Ectodermal cell (in vitro differentiated cells): Measurements from ENCODE around the gene TRIO.

Experiments used
- H3K27ac ChIP-seq: 2 replicates; pipeline ENCODE4 v1.7.0; 2013; ENCODE audit warnings: mild to moderate bottlenecking, low read depth, low read length; ENCODE audit not compliant: insufficient read depth, poor library complexity, severe bottlenecking
- H3K27me3 ChIP-seq: 2 replicates; pipeline ENCODE4 v1.7.0; 2013; ENCODE audit warnings: mild to moderate bottlenecking, low read length; ENCODE audit not compliant: insufficient read depth, control insufficient read depth, poor library complexity, severe bottlenecking
- H3K36me3 ChIP-seq: one replicate; pipeline ENCODE4 v1.7.0; 2013; ENCODE audit warnings: low read length; ENCODE audit not compliant: control insufficient read depth, insufficient read depth
- H3K4me1 ChIP-seq: one replicate; pipeline ENCODE4 v1.7.0; 2013; ENCODE audit warnings: low read length; ENCODE audit not compliant: control insufficient read depth, insufficient read depth
- H3K4me3 ChIP-seq: 2 replicates; pipeline ENCODE4 v1.7.0; 2013; ENCODE audit warnings: low read depth, low read length, control low read depth; ENCODE audit not compliant: insufficient read depth
- H3K9me3 ChIP-seq: 2 replicates; pipeline ENCODE4 v1.7.0; 2013; ENCODE audit warnings: mild to moderate bottlenecking, low read length, moderate library complexity; ENCODE audit not compliant: control insufficient read depth
- WGBS, 2 experiments: methylation state at CpG; one replicate each; pipeline ENCODE4 v1.1.7; 2013; ENCODE audit warnings: missing lambda C conversion rate in 2 of 2; 5-methylcytosine and 5-hydroxymethylcytosine counted together

TRIO gene

DNA sequence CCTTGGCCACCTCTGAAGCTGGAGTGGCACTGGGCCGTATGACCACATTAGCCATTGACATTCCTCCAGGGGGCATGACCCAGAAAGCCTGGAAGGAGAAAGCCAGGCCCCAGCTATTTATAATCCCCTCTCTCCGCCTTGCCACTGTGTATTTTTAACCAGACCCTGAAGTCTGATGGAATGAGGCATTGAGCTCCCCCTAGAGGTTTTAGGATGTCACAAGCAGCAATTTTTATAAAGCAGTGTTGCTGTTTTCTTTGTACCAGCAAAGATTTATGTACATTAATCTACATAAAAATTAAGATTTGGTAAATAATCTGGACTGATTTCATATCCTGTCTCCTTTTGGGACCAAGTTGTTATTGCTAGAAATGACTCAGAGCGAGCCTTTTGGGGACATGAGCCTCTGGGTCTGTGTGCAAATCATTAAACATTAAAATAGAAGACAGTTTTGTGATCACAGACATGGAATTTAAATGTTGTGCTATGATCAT, 127.1 kb downstream of the TRIO start:
- Histone ChIP-seq H3K36me3 (no peaks in the 10 kb centered on the region), H3K27ac (no peak overlapping the region), H3K4me3 (no peak overlapping the region), H3K4me1 (peaks cover 19% of the 10 kb centered on the region), H3K9me3 (no peaks in the 10 kb centered on the region), H3K27me3 (no peaks in the 10 kb centered on the region)
- WGBS, 2 experiments: 42 to 44% methylated on average over 3 of the region's 3 CpGs

DNA sequence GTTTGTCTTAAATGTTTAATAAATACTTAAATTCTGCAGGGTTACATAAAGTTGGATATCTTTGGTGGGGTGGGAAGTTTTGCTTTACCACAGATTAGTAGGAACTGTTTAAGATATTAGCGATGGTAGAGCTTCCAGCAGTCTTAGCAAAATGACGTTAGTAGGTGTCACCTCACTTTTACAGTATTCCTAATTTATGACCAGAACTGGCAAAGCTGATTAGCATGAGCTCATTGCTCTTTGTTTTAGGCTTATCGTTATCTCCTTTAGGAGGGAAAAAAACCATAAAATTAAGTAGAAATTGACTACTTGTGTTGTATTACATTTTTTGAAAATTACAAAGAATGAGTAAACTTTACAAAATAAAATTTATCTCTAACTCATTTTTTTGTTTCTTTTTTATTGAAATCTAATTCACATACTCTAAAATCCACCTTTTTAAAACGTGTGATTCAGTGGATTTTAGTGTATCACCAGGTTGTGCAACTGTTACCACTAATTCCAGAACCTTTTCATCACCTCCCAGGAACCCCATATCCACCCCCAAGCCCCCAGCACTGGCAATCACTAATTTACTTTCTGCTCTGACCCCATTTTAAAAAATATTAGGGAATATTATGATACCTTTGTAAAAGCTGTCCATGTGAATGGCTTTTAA, 129.5 kb downstream of the TRIO start:
- Histone ChIP-seq H3K27me3 (no peaks in the 10 kb centered on the region), H3K27ac (no peak overlapping the region), H3K4me1 (peaks cover 10% of the 10 kb centered on the region), H3K9me3 (no peaks in the 10 kb centered on the region), H3K4me3 (no peak overlapping the region), H3K36me3 (no peaks in the 10 kb centered on the region)
- WGBS, 2 experiments: 88 to 100% methylated on average over 3 to 4 of the region's 4 CpGs

DNA sequence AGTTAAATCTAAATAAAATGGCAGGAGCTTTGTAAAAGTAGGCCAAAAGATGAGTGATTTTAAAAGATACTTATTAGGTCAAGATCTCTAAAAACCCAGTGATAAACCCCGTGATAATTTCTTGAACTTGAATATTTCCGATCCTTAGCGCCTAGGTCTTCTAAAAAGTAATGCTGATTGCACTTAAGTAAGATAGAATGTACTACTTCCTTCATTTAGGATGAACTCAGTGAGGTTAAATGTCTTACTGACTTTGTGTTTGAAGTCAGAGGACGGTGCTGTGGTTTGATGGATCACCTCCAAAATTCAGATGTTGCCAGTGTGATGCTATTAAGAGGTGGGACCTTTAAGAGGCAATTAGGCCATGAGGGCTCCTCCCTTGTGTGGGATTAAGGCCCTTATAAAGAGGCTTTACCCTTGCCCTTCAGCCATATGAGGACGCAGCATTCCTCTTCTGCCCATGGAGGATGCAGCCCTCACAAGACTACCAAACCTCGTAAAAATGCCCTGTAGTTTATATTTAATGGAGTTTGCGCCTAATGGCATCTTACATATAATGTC, 130.1 kb downstream of the TRIO start:
- Histone ChIP-seq H3K9me3 (no peaks in the 10 kb centered on the region), H3K27me3 (no peaks in the 10 kb centered on the region), H3K27ac (no peak overlapping the region), H3K36me3 (no peaks in the 10 kb centered on the region), H3K4me1 (peaks cover 10% of the 10 kb centered on the region), H3K4me3 (no peak overlapping the region)
- WGBS, 2 experiments: 94 to 96% methylated on average over 5 to 7 of the region's 7 CpGs

DNA sequence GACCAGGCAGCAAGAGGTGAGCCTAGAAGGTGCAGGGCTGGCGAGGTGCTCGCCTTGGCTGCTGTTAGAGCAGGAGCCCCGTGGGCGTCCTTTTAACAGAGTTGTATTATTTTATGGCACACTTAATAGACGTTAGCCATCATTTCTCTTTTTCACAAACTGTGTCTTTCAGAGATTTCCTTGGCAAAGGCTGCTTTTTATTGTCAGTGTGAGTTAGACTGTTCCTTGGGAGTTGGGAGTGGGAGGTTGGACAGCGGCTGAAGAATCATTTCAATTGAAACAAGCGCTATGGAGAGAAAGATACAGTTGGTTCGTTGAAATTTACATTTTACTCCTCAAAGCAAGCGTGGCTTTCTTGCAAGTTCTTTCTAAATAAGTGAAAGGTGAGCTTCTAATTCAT, 133.2 kb downstream of the TRIO start:
- Histone ChIP-seq H3K27me3 (no peaks in the 10 kb centered on the region), H3K4me3 (no peak overlapping the region), H3K4me1 (no peaks in the 10 kb centered on the region), H3K36me3 (no peaks in the 10 kb centered on the region), H3K27ac (no peak overlapping the region), H3K9me3 (no peaks in the 10 kb centered on the region)
- 96% methylated on average over 9 of the region's 9 CpGs for WGBS, 2 experiments

DNA sequence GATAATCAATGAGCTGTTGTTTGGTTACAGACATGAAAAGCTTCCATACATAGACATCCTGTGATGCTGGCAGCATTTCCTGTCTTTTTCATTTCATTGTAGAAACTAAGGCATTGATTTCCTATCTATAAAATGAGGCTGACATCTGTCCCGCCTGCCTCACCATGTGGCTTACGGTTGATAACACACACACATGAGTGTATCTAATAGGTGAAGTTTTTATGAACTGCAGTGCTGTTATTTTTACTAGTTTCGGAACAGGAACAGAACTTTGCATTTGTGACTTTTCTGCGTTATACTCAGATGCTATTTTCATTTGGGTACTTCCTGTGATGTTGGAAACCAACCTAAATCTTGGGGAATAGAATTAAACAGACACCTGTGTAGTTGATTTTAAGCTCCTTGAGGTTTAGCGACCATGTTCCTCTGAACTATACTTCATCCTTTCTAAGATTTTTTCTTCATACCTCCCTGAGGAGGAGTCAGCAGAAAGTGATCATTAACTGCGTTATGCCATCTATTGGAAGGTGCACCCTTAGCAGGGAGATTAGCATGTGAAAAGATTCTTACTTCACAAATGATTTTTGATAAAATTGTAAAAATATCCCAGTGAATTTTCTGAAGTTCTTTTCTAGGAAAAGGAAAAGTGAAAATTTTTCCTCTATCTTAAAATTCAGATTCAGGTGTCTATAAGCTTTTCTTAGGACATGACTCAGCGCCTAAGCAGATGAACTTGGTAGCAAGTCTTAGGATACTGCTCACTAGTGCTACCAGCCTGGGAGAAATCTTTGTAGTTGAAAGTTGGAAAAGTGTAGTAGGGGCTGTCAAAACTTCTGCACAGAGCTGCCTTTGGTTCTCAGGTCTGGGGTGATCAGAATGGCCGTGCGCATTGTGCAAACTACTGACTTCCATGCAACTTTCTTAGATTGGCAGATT, 134.5 kb downstream of the TRIO start:
- Histone ChIP-seq H3K4me3 (no peak overlapping the region), H3K27me3 (no peaks in the 10 kb centered on the region), H3K9me3 (no peaks in the 10 kb centered on the region), H3K27ac (no peak overlapping the region), H3K4me1 (no peaks in the 10 kb centered on the region), H3K36me3 (peaks cover 5% of the 10 kb centered on the region)
- 92 to 97% methylated on average over 7 to 9 of the region's 9 CpGs for WGBS, 2 experiments

DNA sequence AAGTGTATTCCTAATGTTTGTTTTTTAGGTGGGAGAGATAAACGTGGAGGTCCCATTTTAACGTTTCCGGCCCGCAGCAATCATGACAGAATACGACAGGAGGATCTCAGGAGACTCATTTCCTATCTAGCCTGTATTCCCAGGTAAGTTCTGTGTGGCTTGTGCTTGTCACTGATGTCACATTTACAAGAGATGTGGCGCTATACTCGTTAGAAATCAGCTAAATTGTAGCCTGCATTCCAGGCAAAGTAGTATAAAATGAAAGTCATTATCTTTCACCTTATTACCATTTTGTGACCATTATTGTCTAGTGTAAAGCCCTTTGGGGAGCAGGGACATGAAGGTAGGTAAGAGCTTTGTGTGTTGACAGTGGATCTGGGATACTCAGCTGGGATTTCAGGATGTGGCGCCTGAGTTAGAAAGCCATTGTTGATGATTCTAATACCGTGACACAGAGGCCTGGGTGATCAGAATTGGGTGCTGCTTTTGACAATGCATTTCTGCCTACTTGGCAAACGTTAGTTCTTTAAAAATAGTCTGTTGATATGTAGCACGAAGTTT, 137.2 kb downstream of the TRIO start:
- Histone ChIP-seq H3K4me3 (no peak overlapping the region), H3K27me3 (no peaks in the 10 kb centered on the region), H3K4me1 (peaks cover 13% of the 10 kb centered on the region), H3K9me3 (no peaks in the 10 kb centered on the region), H3K27ac (no peak overlapping the region), H3K36me3 (peaks cover 5% of the 10 kb centered on the region)
- WGBS, 2 experiments: 92 to 96% methylated on average over 11 of the region's 11 CpGs

DNA sequence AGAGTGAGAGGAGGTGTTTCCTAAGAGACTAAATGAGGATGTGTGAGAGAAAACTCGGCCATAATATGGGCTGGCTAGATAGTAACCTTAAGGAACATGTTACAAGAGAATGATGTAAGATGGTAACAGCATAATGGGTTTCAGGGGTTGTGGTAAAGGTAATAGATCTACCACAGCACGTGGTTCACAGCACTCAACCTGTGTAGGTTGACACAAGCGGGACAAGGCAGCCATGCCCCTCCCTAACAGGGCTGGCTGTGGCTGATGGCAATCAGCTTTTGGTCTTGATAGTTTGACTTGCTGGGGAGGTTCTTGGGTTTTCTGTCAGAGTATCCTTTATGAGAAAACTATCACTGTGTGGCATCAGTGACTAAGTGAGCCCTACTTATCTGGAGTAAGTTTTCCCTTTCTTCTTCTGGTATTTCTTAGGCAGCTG, 138.6 kb downstream of the TRIO start:
- Histone ChIP-seq H3K9me3 (no peaks in the 10 kb centered on the region), H3K27ac (no peak overlapping the region), H3K4me3 (no peak overlapping the region), H3K4me1 (peaks cover 13% of the 10 kb centered on the region), H3K27me3 (no peaks in the 10 kb centered on the region), H3K36me3 (peaks cover 5% of the 10 kb centered on the region)
- WGBS, 2 experiments: 94 to 95% methylated on average over 3 of the region's 3 CpGs

DNA sequence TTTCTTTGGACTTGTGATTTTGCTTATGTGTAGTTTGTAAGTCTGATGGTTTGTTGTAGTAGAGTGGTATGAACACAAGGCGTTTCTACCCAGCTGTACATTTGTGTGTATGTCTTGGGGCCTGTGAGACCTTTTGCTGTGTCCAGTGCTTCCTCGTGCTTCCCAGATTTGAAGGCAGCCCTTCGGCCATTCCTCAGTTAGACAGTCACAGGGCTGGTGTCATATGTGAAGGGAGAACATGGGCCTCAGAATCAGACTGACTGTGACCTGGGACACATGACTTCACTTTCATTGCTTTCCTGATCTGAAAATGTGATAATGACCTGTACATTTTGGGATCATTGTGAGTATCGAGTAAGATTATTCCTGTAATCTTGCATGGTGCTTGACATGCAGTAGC, 140.0 kb downstream of the TRIO start:
- no peaks in the 10 kb centered on the region for H3K27me3 ChIP-seq
- WGBS, 2 experiments: 93 to 95% methylated on average over 4 of the region's 4 CpGs
- H3K4me3 ChIP-seq: no peak overlapping the region
- H3K9me3 ChIP-seq: no peaks in the 10 kb centered on the region
- H3K4me1 ChIP-seq: peaks cover 13% of the 10 kb centered on the region
- peaks cover 5% of the 10 kb centered on the region for H3K36me3 ChIP-seq
- no peak overlapping the region for H3K27ac ChIP-seq

DNA sequence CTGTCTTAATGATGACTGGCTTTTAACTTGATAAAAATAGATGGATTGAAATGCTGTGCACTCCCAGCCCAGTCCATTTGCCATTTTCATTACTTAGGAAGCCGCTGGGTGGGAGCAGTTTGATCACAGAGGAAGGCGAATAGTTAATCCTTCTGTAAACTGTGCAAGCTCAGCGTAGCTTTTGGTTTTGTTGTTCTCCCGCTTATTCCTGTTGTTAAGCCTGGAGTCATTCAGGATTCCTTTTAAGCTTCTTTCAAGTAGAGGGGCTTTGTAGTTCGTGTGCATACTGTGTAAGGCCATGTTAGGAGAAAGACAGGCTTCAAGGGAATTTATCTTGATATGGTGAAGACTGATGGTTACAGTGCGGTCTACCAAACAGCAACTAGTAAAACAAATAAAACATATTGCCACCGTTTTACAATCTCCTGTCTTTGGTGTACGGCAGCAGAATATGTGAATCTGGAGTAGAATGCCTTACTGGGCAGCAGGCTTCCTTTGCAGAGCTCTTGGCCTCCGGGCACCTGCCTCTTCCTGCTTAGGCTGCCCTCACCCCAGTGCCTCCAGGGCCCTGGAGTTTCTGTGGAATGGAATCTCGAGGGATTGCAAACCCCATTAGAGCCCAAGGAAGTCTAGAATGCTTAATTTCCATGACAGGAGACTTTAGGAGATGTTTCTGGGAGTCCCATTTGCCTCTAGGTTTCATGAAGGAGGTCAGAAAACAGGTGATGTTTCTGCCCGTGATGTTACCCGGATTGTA, 141.4 kb downstream of the TRIO start:
- Histone ChIP-seq H3K4me1 (peaks cover 13% of the 10 kb centered on the region), H3K9me3 (no peaks in the 10 kb centered on the region), H3K4me3 (no peak overlapping the region), H3K27ac (peak overlapping the region; percentile 58), H3K36me3 (peaks cover 5% of the 10 kb centered on the region), H3K27me3 (no peaks in the 10 kb centered on the region)
- 57 to 58% methylated on average over 12 of the region's 12 CpGs for WGBS, 2 experiments
